ENCODE data around the gene NOM1. TPM values are rescaled to one million over a fixed set of nuclear protein-coding genes. Genes with fewer than 3 reads are reported as not detected.
"Not testable (repeated sequence)": the region's sequence is repeated elsewhere in the genome, so short reads cannot be mapped to it uniquely, and the experiment has no call there.

NOM1 gene
- total RNA-seq = 33.7 and 42.5 TPM in 2 replicates

GRCh38 chr7:156949541-156950380, at the start of gene NOM1:
NOM1 (plus strand) TSS chr7:156949712; CDS start chr7:156949738, 26 bp downstream.
- intact Hi-C loops (cut with micrococcal nuclease) = loop anchor here (1.0 to 5.0 kb wide), 8 partner anchors 26 to 438 kb away; partner anchors contain the start of genes LMBR1, RNF32 and UBE3C

- intact Hi-C loops (cut with micrococcal nuclease) = not testable (repeated sequence)
These were observed 49.4 kb upstream of the NOM1 start for GRCh38 chr7:156900093-156900492.

- intact Hi-C loops (cut with micrococcal nuclease) = no loop called here
These were observed 46.1 kb upstream of the NOM1 start for GRCh38 chr7:156903232-156903909.

GRCh38 chr7:156906200-156906649, 43.3 kb upstream of the NOM1 start:
- intact Hi-C loops (cut with micrococcal nuclease) = no loop called here

- intact Hi-C loops (cut with micrococcal nuclease) = loop anchor here (2.0 kb wide), 2 partner anchors 13 to 15 kb away; no protein-coding TSS in a partner anchor
These were observed 41.9 kb upstream of the NOM1 start for GRCh38 chr7:156907656-156908055.

GRCh38 chr7:156909574-156910252, 39.8 kb upstream of the NOM1 start:
- intact Hi-C loops (cut with micrococcal nuclease) = loop anchor here (1.0 to 2.0 kb wide), 5 partner anchors 13 to 341 kb away; no protein-coding TSS in a partner anchor

DNA sequence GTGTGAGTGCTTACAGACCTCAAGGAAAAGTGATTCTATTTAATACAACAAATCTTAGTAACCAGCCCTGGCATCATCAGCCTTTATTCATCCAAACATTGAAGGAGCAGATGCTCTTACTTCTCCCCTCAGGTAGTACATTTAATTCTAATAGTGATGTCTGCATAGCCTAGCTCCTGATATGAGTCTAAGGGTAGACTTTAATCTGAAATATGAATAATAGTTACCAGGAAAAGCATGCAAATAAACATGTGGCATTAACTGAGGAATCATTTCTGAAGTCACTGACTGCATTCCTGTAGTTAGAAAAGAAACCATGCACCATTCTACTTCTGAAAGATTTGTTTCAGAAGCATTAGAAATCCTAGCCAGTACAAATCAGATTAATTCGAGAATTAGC, 30.9 kb upstream of the NOM1 start:
- intact Hi-C loops (cut with micrococcal nuclease) = no loop called here

DNA sequence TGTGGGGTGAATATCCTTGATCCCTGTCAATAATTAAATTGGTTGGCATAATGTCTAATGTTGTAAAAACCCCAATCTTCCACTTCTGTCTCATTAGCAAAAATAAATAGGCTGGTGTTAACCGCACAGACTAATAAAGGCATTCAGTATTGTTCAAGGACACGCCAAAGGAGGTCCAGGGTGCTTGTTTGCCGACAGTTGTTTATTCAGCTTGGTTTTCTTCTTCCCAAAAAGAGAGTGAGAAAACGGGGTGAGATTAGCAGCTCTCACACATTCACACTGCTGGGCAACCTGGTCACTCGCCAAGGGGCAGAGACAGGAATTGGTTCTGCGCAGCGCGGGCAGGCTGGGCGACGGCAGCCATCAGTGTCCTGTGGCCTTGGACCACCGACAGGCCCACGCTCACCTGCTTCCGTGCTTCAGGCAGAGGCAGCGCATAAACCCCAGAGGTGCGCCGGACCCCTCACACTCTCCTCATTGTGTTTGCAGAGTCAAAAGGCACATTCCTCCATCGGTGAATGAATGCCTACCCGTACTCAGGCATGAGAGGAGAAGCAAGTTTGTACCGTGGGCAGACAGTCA, 30.3 kb upstream of the NOM1 start:
- intact Hi-C loops (cut with micrococcal nuclease) = no loop called here

GRCh38 chr7:156920076-156920475, 29.4 kb upstream of the NOM1 start:
- intact Hi-C loops (cut with micrococcal nuclease) = loop anchor here (10.0 kb wide), 1 partner anchor 1735 kb away; no protein-coding TSS in a partner anchor

DNA sequence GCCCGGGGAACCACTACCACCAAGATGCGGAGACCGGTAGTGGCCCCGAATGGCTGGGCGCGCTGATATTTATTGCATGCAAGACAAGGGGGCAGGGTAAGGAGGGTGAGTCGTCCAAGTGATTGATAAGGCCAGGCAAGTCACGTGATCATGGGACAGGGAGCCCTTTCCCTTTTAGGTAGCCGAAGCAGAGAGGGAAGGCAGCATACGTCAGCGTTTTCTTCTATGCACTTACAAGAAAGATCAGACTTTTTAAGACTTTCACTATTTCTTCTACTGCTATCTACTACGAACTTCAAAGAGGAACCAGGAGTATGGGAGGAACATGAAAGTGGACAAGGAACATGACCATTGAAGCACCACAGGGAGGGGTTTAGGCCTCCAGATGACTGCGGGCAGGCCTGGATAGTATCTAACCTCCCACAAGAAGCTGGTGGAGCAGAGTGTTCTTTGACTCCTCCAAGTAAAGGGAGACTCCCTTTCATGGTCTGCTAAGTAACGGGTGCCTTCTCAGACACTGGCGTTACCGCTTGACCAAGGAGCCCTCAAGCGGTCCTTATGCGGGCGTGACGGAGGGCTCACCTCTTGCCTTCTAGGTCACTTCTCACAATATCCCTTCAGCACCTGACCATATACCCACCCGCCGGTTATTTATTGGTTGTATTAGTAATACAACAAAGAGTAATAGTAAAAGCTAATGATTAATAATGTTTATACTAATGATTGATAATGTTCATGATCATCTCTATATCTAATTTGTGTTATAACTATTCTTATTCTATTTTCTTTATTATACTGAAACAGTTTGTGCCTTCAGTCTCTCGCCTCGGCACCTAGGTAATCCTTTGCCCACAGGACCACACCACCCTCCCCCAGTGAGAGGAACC, 28.8 kb upstream of the NOM1 start:
- intact Hi-C loops (cut with micrococcal nuclease) = loop anchor here (10.0 kb wide), 1 partner anchor 1734 kb away; no protein-coding TSS in a partner anchor

- intact Hi-C loops (cut with micrococcal nuclease) = loop anchor here (2.0 to 10.0 kb wide), 3 partner anchors 14 to 1732 kb away; no protein-coding TSS in a partner anchor
These were observed 27.2 kb upstream of the NOM1 start for GRCh38 chr7:156922304-156922703.

GRCh38 chr7:156925821-156926220, 23.7 kb upstream of the NOM1 start:
- intact Hi-C loops (cut with micrococcal nuclease) = loop anchor here (10.0 kb wide), 1 partner anchor 1729 kb away; no protein-coding TSS in a partner anchor

GRCh38 chr7:156927571-156928405, 21.7 kb upstream of the NOM1 start:
- intact Hi-C loops (cut with micrococcal nuclease) = loop anchor here (10.0 kb wide), 1 partner anchor 1727 kb away; no protein-coding TSS in a partner anchor

DNA sequence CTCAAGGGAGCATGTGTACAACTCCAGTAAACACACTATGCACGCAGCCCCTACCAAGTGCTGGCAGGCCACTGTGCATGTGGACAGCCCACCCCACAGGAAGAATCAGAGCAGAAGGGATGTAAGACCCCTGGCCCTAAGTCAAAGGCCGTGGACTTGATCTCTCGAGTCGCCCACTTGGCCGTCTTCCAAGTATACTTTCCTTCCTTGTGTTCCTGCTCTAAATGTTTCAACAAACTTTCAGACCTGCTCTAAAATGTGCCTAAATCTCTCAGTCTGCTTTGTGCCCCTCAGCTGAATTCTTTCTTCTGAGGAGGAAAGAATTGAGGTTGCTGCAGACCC, 21.1 kb upstream of the NOM1 start:
- intact Hi-C loops (cut with micrococcal nuclease) = loop anchor here (10.0 kb wide), 1 partner anchor 1726 kb away; no protein-coding TSS in a partner anchor

DNA sequence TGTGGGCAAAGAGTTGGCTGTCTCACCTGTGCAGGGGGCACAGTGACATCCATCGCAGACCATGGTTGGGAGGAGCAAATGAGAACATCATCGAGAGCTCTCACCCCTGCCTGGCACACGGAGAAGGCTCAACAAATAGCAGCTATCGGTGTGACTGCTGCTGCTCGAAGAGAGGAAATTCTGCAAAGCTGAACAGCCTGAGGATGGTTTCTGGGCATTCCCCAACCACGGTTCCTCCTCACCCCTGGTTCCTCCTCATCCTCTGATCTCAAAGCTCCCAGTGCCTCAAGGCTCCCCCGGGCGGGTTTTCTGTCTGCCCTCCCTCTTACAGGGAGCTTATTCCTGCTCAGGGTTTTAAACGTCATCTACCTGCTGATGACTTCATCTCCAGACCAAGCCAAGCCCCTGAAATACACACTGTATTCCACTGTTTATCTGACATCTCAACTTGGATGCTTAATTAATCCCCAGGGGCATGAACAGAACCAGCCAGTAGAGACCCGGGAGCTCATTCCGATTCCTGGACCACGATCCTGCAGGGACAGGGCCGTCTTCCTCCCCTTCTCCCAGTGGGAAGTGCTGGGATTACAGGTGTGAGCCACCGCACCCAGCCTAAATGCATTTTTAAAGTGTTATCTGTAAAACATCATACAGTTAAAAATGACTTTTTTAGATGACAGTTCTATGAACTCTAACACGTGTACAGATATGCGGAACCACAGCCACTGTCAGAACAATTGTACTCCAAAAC, 19.5 kb upstream of the NOM1 start:
- intact Hi-C loops (cut with micrococcal nuclease) = loop anchor here (2.0 to 10.0 kb wide), 2 partner anchors 17 to 1725 kb away; no protein-coding TSS in a partner anchor

- intact Hi-C loops (cut with micrococcal nuclease) = no loop called here
These were observed 17.5 kb upstream of the NOM1 start for GRCh38 chr7:156932006-156932405.

- intact Hi-C loops (cut with micrococcal nuclease) = no loop called here
These were observed 14.3 kb upstream of the NOM1 start for GRCh38 chr7:156935250-156935649.

DNA sequence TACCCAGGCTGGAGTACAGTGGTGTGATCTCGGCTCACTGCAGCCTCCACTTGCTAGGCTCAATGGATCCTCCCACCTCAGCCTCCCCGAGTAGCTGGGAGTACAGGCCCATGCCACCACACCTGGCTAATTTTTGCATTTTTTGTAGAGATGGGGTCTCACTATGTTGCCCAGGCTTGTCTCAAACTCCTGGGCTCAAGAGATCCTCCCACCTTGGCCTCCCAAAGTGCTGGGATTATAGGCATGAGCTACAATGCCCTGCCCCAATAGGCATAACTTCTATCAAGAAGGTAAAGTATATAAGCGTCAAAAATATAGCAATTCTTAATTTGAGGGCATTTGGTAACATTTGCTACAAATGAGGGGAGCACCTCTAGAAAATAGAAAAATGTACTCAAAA, 12.7 kb upstream of the NOM1 start:
- intact Hi-C loops (cut with micrococcal nuclease) = not testable (repeated sequence)

Measured in T-helper 1 cell treated with Interleukin-12 subunit alpha and Interleukin-12 subunit beta and Interleukin-4 antibody, amounts not matched to agents 30 ng/mL and 1 ng/mL, for 36 hours (primary cell).